ENCODE data around the gene UBXN11. TPM values are rescaled to one million over a fixed set of nuclear protein-coding genes. Genes with fewer than 3 reads are reported as not detected.
"Not testable (repeated sequence)": the region's sequence is repeated elsewhere in the genome, so short reads cannot be mapped to it uniquely, and the experiment has no call there.

Gene UBXN11
- total and polyA plus RNA-seq, 2 donors (not counting 1 experiment from before 2014, with no cell fraction given): 68.0 to 81.4 TPM

DNA sequence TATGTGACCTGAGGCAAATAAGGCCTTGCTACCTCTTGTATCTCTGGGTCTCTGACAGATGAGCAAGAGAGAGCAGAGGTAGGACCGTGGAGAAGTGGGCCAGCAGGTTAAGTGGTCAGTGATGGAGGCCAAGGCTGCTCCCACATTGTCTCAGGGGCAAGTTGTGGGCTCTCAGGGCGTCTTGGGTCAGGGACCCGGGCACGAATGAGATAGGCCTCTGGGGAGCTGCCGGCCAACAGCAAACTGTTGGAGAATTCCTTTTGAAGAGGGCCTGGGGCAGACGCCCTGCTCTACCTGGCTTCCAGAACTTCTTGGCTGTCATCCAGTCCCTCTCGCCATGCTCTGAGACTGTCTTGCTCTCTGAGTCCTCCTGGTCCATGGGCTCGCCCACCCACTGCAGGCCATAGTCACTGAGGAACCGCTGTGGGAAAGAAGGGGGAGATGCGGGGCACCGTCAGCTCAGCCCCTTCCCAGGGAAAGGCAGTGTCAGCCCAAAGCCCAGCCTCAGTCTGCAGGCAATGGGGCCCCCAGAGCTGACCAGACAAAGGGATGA lies 12.4 kb downstream of the UBXN11 start:
- Histone ChIP-seq H3K4me2 (replicated peaks; ENCODE audit: low read depth, low read length, poor library complexity, severe bottlenecking) (no peak overlapping the region), H3K27me3 (replicated peaks in 1 of 4; ENCODE audit: control extremely low read depth in 1 of 4, control insufficient read depth in 3 of 4, insufficient read depth in 4 of 4, low read length in 3 of 4) (no peaks in the 10 kb centered on the region), H2AFZ (ENCODE audit: insufficient read depth, low read depth, low read length, poor library complexity, severe bottlenecking) (no peak overlapping the region), H3K4me1 (ENCODE audit: control insufficient read depth in 2 of 2, insufficient read depth in 2 of 2, low read length in 2 of 2) (peaks cover 46 to 54% of the 10 kb centered on the region in 2 donors), H4K20me1 (ENCODE audit: control insufficient read depth, insufficient read depth, low read length, poor library complexity, severe bottlenecking) (no peaks in the 10 kb centered on the region), H3K9ac (ENCODE audit: low read length) (no peak overlapping the region), H3K4me3 (ENCODE audit: control extremely low read depth in 1 of 5, extremely low read depth in 1 of 5, insufficient read depth in 1 of 5, low read depth in 2 of 5, low read length in 4 of 5) (no peak overlapping the region), H3K27ac (ENCODE audit: low read length in 2 of 2) (no peak overlapping the region), H3K36me3 (replicated peaks in 1 of 2; ENCODE audit: control extremely low read depth in 1 of 2, control insufficient read depth in 1 of 2, extremely low read depth in 1 of 2, insufficient read depth in 2 of 2, low read length in 1 of 2) (peaks cover 0 to 5% of the 10 kb centered on the region in 2 experiments), H3K79me2 (ENCODE audit: control insufficient read depth, insufficient read depth, low read length) (peaks cover 31% of the 10 kb centered on the region), H3K9me3 (ENCODE audit: control extremely low read depth in 1 of 3, control insufficient read depth in 2 of 3, insufficient read depth in 1 of 3, low read length in 2 of 3) (no peaks in the 10 kb centered on the region)
- Mint-ChIP-seq H3K9me3 (ENCODE audit: insufficient read depth) (no peaks in the 10 kb centered on the region), H3K27me3 (no peaks in the 10 kb centered on the region), H3K4me1 (peaks cover 66% of the 10 kb centered on the region), H3K27ac (peak overlapping the region; percentile 70), H3K4me3 (no peak overlapping the region)
- ChIA-PET POLR2A (interaction anchor here (0.6 to 21.9 kb wide), 2 partner anchors 13 to 24 kb away, joined by 3 to 1239 read pairs; partner anchors contain the start of gene CD52), CTCF (interaction anchor here (1.3 to 26.4 kb wide), 2 partner anchors 25 to 70 kb away, joined by 3 to 1400 read pairs; partner anchors contain the start of genes CD52 and UBXN11)
- WGBS (ENCODE audit: insufficient coverage): 92% methylated on average over 11 of the region's 11 CpGs
- TF ChIP-seq EZH2 (IDR thresholded peaks at IDR 0.05; ENCODE audit: borderline replicate concordance, insufficient read depth, low read depth, low read length, poor library complexity, severe bottlenecking): no peak
- TF ChIP-seq, protein P1, sequence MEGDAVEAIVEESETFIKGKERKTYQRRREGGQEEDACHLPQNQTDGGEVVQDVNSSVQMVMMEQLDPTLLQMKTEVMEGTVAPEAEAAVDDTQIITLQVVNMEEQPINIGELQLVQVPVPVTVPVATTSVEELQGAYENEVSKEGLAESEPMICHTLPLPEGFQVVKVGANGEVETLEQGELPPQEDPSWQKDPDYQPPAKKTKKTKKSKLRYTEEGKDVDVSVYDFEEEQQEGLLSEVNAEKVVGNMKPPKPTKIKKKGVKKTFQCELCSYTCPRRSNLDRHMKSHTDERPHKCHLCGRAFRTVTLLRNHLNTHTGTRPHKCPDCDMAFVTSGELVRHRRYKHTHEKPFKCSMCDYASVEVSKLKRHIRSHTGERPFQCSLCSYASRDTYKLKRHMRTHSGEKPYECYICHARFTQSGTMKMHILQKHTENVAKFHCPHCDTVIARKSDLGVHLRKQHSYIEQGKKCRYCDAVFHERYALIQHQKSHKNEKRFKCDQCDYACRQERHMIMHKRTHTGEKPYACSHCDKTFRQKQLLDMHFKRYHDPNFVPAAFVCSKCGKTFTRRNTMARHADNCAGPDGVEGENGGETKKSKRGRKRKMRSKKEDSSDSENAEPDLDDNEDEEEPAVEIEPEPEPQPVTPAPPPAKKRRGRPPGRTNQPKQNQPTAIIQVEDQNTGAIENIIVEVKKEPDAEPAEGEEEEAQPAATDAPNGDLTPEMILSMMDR (IDR thresholded peaks at IDR 0.05): no peak
- intact Hi-C loops (cut with micrococcal nuclease): no loop called here
- no peak for ATAC-seq (ENCODE audit: low read depth)
- DNase-seq: no peak

GRCh38 chr1:26292735-26293134 lies 13.7 kb downstream of the UBXN11 start:
- H4K20me1 ChIP-seq (ENCODE audit: control insufficient read depth, insufficient read depth, low read length, poor library complexity, severe bottlenecking); H3K36me3 ChIP-seq (replicated peaks in 1 of 2; ENCODE audit: control extremely low read depth in 1 of 2, control insufficient read depth in 1 of 2, extremely low read depth in 1 of 2, insufficient read depth in 2 of 2, low read length in 1 of 2); H3K9me3 ChIP-seq (ENCODE audit: control extremely low read depth in 1 of 3, control insufficient read depth in 2 of 3, insufficient read depth in 1 of 3, low read length in 2 of 3); H3K9ac ChIP-seq (ENCODE audit: low read length); H3K4me3 Mint-ChIP-seq; H3K9me3 Mint-ChIP-seq (ENCODE audit: insufficient read depth); H3K27me3 Mint-ChIP-seq; H2AFZ ChIP-seq (ENCODE audit: insufficient read depth, low read depth, low read length, poor library complexity, severe bottlenecking); H3K27me3 ChIP-seq (replicated peaks in 1 of 4; ENCODE audit: control extremely low read depth in 1 of 4, control insufficient read depth in 3 of 4, insufficient read depth in 4 of 4, low read length in 3 of 4); intact Hi-C loops (cut with micrococcal nuclease); ATAC-seq (ENCODE audit: low read depth): not testable (repeated sequence)
- H3K27ac Mint-ChIP-seq: peak overlapping the region; percentile 97
- ChIA-PET CTCF (interaction anchor here (1.3 to 26.4 kb wide), 3 partner anchors 17 to 72 kb away, joined by 3 to 1400 read pairs (median 3); partner anchors contain the start of genes CD52 and UBXN11), POLR2A (interaction anchor here (0.6 to 21.9 kb wide), 5 partner anchors 12 to 1208 kb away, joined by 3 to 1239 read pairs (median 5); partner anchors contain the start of genes CD52 and UBXN11)
- Histone ChIP-seq H3K4me3 (ENCODE audit: control extremely low read depth in 1 of 5, extremely low read depth in 1 of 5, insufficient read depth in 1 of 5, low read depth in 2 of 5, low read length in 4 of 5) (peak overlapping the region in 1 of 5 experiments; percentile 1), H3K79me2 (ENCODE audit: control insufficient read depth, insufficient read depth, low read length) (peaks cover 27% of the 10 kb centered on the region), H3K4me1 (ENCODE audit: control insufficient read depth in 2 of 2, insufficient read depth in 2 of 2, low read length in 2 of 2) (peaks cover 55 to 62% of the 10 kb centered on the region in 2 donors), H3K4me2 (replicated peaks; ENCODE audit: low read depth, low read length, poor library complexity, severe bottlenecking) (peak overlapping the region; percentile 65), H3K27ac (ENCODE audit: low read length in 2 of 2) (peak overlapping the region; percentile 49 to 76)
- H3K4me1 Mint-ChIP-seq: peaks cover 69% of the 10 kb centered on the region
- 50% methylated on average over 2 of the region's 5 CpGs for WGBS (ENCODE audit: insufficient coverage)
- peak; percentile 51 for DNase-seq
